Peyer's patch (tissue), 4 donors: Measurements from ENCODE around the gene RNF150.

Experiments used
- CTCF ChIP-seq, 6 experiments: fragments of 450-650 bp in 4 of 6; fragments of 200-600 bp in 2 of 6; sonication (generic) in 1 of 6; IDR thresholded peaks; one replicate each; pipeline ENCODE4 v1.5.1; 2017 to 2019; ENCODE audit warnings: antibody characterized with exemption in 6 of 6, mild to moderate bottlenecking in 3 of 6, moderate library complexity in 1 of 6
- POLR2A ChIP-seq, 2 donors: fragments of 450-650 bp; IDR thresholded peaks; one replicate each; pipeline ENCODE4 v1.5.1; 2017; ENCODE audit warnings: antibody characterized with exemption in 2 of 2, mild to moderate bottlenecking in 2 of 2, moderate library complexity in 2 of 2

- TF ChIP-seq CTCF (IDR thresholded peaks at IDR 0.05) (no peak), POLR2A (IDR thresholded peaks at IDR 0.05) (no peak)
Measured at GRCh38 chr4:141144207-141144606, 10.9 kb upstream of the RNF150 start.
